Measurements from ENCODE around the gene C5orf15. TPM values are rescaled to one million over a fixed set of nuclear protein-coding genes. Genes with fewer than 3 reads are reported as not detected.

C5orf15 gene
- total and polyA plus RNA-seq, 2 experiments from 2014 or later: 37.7 to 61.4 TPM

GRCh38 chr5:133906303-133906702 is 62.1 kb downstream of the C5orf15 start:
- H3K27ac Mint-ChIP-seq: no peak overlapping the region
- H3K4me1 Mint-ChIP-seq: no peaks in the 10 kb centered on the region
- Histone ChIP-seq H3K4me2 (no peak overlapping the region), H3K79me2 (replicated peaks; ENCODE audit: insufficient read depth) (no peaks in the 10 kb centered on the region), H3K27me3 (ENCODE audit: insufficient read depth) (no peaks in the 10 kb centered on the region), H4K20me1 (replicated peaks; ENCODE audit: insufficient read depth) (no peaks in the 10 kb centered on the region), H2AFZ (no peak overlapping the region), H3K4me1 (ENCODE audit: insufficient read depth) (no peaks in the 10 kb centered on the region), H3K4me3 (no peak overlapping the region), H3K36me3 (ENCODE audit: insufficient read depth) (no peaks in the 10 kb centered on the region), H3F3A (replicated peaks; ENCODE audit: low read depth) (no peaks in the 10 kb centered on the region), H3K9me2 (ENCODE audit: insufficient read depth) (no peaks in the 10 kb centered on the region), H3K27ac (ENCODE audit: low read depth) (no peak overlapping the region)
- no peaks in the 10 kb centered on the region for H3K9me3 Mint-ChIP-seq
- DNase-seq (ENCODE audit: low spot score): no peak
- no peak for ATAC-seq
- H3K4me3 Mint-ChIP-seq: no peak overlapping the region
- no peaks in the 10 kb centered on the region for H3K36me3 Mint-ChIP-seq (ENCODE audit: low read depth)
- TF ChIP-seq ZNF114 (CRISPR knock-in tag; IDR thresholded peaks at IDR 0.05) (no peak), EZH2 (IDR thresholded peaks at IDR 0.05; ENCODE audit: low read depth, unreplicated experiment) (no peak), STAT1 (IDR thresholded peaks at IDR 0.05; ENCODE audit: unreplicated experiment) (no peak), CREB1 (CRISPR knock-in tag; IDR thresholded peaks at IDR 0.05; ENCODE audit: low read depth) (no peak), EZH2phosphoT487 (IDR thresholded peaks at IDR 0.05; ENCODE audit: unreplicated experiment) (no peak), REST (IDR thresholded peaks at IDR 0.05; ENCODE audit: unreplicated experiment) (no peak), JUNB (IDR thresholded peaks at IDR 0.05; ENCODE audit: unreplicated experiment) (no peak), POLR2AphosphoS5 (IDR thresholded peaks at IDR 0.05; ENCODE audit: low read depth) (no peak), ZNF331 (CRISPR knock-in tag; IDR thresholded peaks at IDR 0.05; ENCODE audit: low read depth) (no peak), ZNF462 (CRISPR knock-in tag; IDR thresholded peaks at IDR 0.05) (no peak), ETS1 (IDR thresholded peaks at IDR 0.05) (no peak), CTCF (conservative IDR thresholded peaks at IDR 0.05; ENCODE audit: low read depth in 2 of 2) (no peak), NANOG (IDR thresholded peaks at IDR 0.05; ENCODE audit: borderline replicate concordance) (no peak)
- H3K27me3 Mint-ChIP-seq (ENCODE audit: insufficient read depth, low read depth, poor library complexity): peaks cover 6% of the 10 kb centered on the region
